MCF 10A (cell line): ENCODE measurements around the gene BCL11A. TPM values are rescaled to one million over a fixed set of nuclear protein-coding genes. Genes with fewer than 3 reads are reported as not detected.

Experiments
- BruUV-seq: library from RNA; stranded (reverse); fragments of 400-500 nt; replicated peaks from 2 replicates; lab custom pipeline; 2021; lab: Mats Ljungman, UMichigan
- CTCF ChIA-PET: fragments of 300-600 bp; sonication (Branson Sonifier 250); formaldehyde crosslinking; extraction: SDS; loops from one replicate; lab custom pipeline; 2021; ENCODE audit warnings: antibody characterized with exemption, inconsistent platforms; lab: Yijun Ruan, JAX
- POLR2A ChIA-PET: fragments of 300-600, 350-650 bp; sonication (Branson Sonifier 250); formaldehyde crosslinking; extraction: SDS; loops from one replicate; lab custom pipeline; 2020; ENCODE audit warnings: antibody characterized with exemption, inconsistent platforms; lab: Yijun Ruan, JAX
- DNase-seq: peaks from one replicate; pipeline ENCODE4 v3.0.0-alpha.2; 2018; ENCODE audit not compliant: unreplicated experiment
- H3K27ac Mint-ChIP-seq: one replicate; pipeline ENCODE4 v1.8.0; 2022; ENCODE audit warnings: mild to moderate bottlenecking, low read depth, mixed read lengths; ENCODE audit not compliant: unreplicated experiment
- H3K27me3 Mint-ChIP-seq: one replicate; pipeline ENCODE4 v1.8.0; 2022; ENCODE audit warnings: mixed read lengths; ENCODE audit not compliant: insufficient read depth, unreplicated experiment
- H3K36me3 Mint-ChIP-seq: one replicate; pipeline ENCODE4 v1.8.0; 2022; ENCODE audit warnings: mild to moderate bottlenecking, moderate library complexity, mixed read lengths; ENCODE audit not compliant: insufficient read depth, unreplicated experiment
- H3K4me1 Mint-ChIP-seq: one replicate; pipeline ENCODE4 v1.8.0; 2022; ENCODE audit warnings: mixed read lengths; ENCODE audit not compliant: insufficient read depth, unreplicated experiment
- H3K4me3 Mint-ChIP-seq: one replicate; pipeline ENCODE4 v1.8.0; 2022; ENCODE audit warnings: mild to moderate bottlenecking, moderate library complexity, mixed read lengths; ENCODE audit not compliant: unreplicated experiment
- H3K9me3 Mint-ChIP-seq: one replicate; pipeline ENCODE4 v1.8.0; 2022; ENCODE audit warnings: mixed read lengths; ENCODE audit not compliant: unreplicated experiment
- intact Hi-C: fragments of 100-400 bp; cut with micrococcal nuclease; formaldehyde crosslinking; loops from 2 replicates; pipeline ENCODE4 v1.14.1; 2022
- total RNA-seq: library from RNA; stranded (reverse); gene quantifications from 2 replicates; pipeline ENCODE4 v1.2.3, GENCODE V29; 2022
- TF ChIP-seq, protein P1 (sequence below): fragments of 200-600 bp; IDR thresholded peaks from one replicate; pipeline ENCODE4 v1.8.0; 2022; ENCODE audit warnings: antibody characterized with exemption, mild to moderate bottlenecking; ENCODE audit not compliant: unreplicated experiment

Gene BCL11A
- total RNA-seq, 1 experiment from 2014 or later = 5.3 TPM

GRCh38 chr2:60496956-60497355, 56.5 kb downstream of the BCL11A start:
- H3K27me3 Mint-ChIP-seq = no peaks in the 10 kb centered on the region
- H3K9me3 Mint-ChIP-seq = no peaks in the 10 kb centered on the region
- ChIA-PET CTCF (interaction anchor here (0.5 to 0.7 kb wide), 3 partner anchors 173 to 1195 kb away, joined by 3 to 6 read pairs (median 3); no protein-coding TSS in a partner anchor), POLR2A (interaction anchor here (1.4 kb wide), 1 partner anchor 17 kb away, joined by 4 read pairs; no protein-coding TSS in a partner anchor)
- BruUV-seq = no TSS peak
- H3K36me3 Mint-ChIP-seq = no peaks in the 10 kb centered on the region
- no peak overlapping the region for H3K4me3 Mint-ChIP-seq
- intact Hi-C loops = no loop called here
- H3K4me1 Mint-ChIP-seq = peaks cover 11% of the 10 kb centered on the region
- TF ChIP-seq, protein P1, sequence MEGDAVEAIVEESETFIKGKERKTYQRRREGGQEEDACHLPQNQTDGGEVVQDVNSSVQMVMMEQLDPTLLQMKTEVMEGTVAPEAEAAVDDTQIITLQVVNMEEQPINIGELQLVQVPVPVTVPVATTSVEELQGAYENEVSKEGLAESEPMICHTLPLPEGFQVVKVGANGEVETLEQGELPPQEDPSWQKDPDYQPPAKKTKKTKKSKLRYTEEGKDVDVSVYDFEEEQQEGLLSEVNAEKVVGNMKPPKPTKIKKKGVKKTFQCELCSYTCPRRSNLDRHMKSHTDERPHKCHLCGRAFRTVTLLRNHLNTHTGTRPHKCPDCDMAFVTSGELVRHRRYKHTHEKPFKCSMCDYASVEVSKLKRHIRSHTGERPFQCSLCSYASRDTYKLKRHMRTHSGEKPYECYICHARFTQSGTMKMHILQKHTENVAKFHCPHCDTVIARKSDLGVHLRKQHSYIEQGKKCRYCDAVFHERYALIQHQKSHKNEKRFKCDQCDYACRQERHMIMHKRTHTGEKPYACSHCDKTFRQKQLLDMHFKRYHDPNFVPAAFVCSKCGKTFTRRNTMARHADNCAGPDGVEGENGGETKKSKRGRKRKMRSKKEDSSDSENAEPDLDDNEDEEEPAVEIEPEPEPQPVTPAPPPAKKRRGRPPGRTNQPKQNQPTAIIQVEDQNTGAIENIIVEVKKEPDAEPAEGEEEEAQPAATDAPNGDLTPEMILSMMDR = no peak
- DNase-seq = no peak
- H3K27ac Mint-ChIP-seq = no peak overlapping the region

GRCh38 chr2:60496475-60496874, 57.0 kb downstream of the BCL11A start:
- no peak for DNase-seq
- Mint-ChIP-seq H3K27ac (no peak overlapping the region), H3K27me3 (no peaks in the 10 kb centered on the region), H3K36me3 (no peaks in the 10 kb centered on the region), H3K4me1 (peaks cover 11% of the 10 kb centered on the region), H3K4me3 (no peak overlapping the region), H3K9me3 (no peaks in the 10 kb centered on the region)
- POLR2A ChIA-PET = interaction anchor here (1.4 kb wide), 1 partner anchor 17 kb away, joined by 4 read pairs; no protein-coding TSS in a partner anchor
- BruUV-seq = no TSS peak
- CTCF ChIA-PET = interaction anchor here (0.5 kb wide), 1 partner anchor 293 kb away, joined by 6 read pairs; no protein-coding TSS in a partner anchor
- TF ChIP-seq, protein P1 = no peak
- intact Hi-C loops = no loop called here

- CTCF ChIA-PET = no interaction called here
- intact Hi-C loops = no loop called here
Observed at GRCh38 chr2:60495041-60495625, 58.3 kb downstream of the BCL11A start.

GRCh38 chr2:60493804-60494387, 59.6 kb downstream of the BCL11A start:
- no peaks in the 10 kb centered on the region for H3K9me3 Mint-ChIP-seq
- H3K36me3 Mint-ChIP-seq = no peaks in the 10 kb centered on the region
- intact Hi-C loops = no loop called here
- H3K4me3 Mint-ChIP-seq = no peak overlapping the region
- TF ChIP-seq, protein P1 = no peak
- no TSS peak for BruUV-seq
- DNase-seq = no peak
- ChIA-PET POLR2A (interaction anchor here (0.9 kb wide), 1 partner anchor 11 kb away, joined by 3 read pairs; no protein-coding TSS in a partner anchor), CTCF (interaction anchor here (0.7 kb wide), 1 partner anchor 98 kb away, joined by 3 read pairs; no protein-coding TSS in a partner anchor)
- H3K4me1 Mint-ChIP-seq = no peaks in the 10 kb centered on the region
- no peak overlapping the region for H3K27ac Mint-ChIP-seq
- no peaks in the 10 kb centered on the region for H3K27me3 Mint-ChIP-seq

More at GRCh38 chr2:60495041-60495625, 58.3 kb downstream of the BCL11A start:
- H3K9me3 Mint-ChIP-seq = no peaks in the 10 kb centered on the region
- no peaks in the 10 kb centered on the region for H3K27me3 Mint-ChIP-seq
- no peak for DNase-seq
- no peak overlapping the region for H3K27ac Mint-ChIP-seq
- POLR2A ChIA-PET = interaction anchor here (0.6 kb wide), 1 partner anchor 48 kb away, joined by 3 read pairs; no protein-coding TSS in a partner anchor
- TF ChIP-seq, protein P1 = no peak
- H3K36me3 Mint-ChIP-seq = no peaks in the 10 kb centered on the region
- H3K4me3 Mint-ChIP-seq = no peak overlapping the region
- no TSS peak for BruUV-seq
- H3K4me1 Mint-ChIP-seq = peaks cover 5% of the 10 kb centered on the region
